A549 treated with CpdA at 1 μM for 4 hours (cell line): Measurements from ENCODE around the gene KIAA1614. TPM values are rescaled to one million over a fixed set of nuclear protein-coding genes. Genes with fewer than 3 reads are reported as not detected.

Experiments
- total RNA-seq: library from RNA; stranded (reverse); fragments of 200-300 nt; extraction: Qiagen RNA extraction; gene quantifications from 5 replicates; pipeline ENCODE4 v1.2.3, GENCODE V29; 2022; ENCODE audit warnings: low read depth

Gene KIAA1614
- total RNA-seq: 0.38 to 1.2 TPM (median 0.97 TPM) in 5 replicates

GRCh38 chr1:180912801-180913565 is at the start of gene KIAA1614:
Gene KIAA1614 (plus strand): TSS chr1:180912897. CDS start chr1:180913244, 347 bp downstream.

Other genes with a start within 250 kb of the KIAA1614 start
- 15.1 to 15.9 TPM (median 15.6 TPM) in 5 replicates for gene STX6, start 110.0 kb downstream of the KIAA1614 start, total RNA-seq
- 6.5 to 9.6 TPM (median 7.3 TPM) in 5 replicates for gene MR1, start 121.1 kb downstream of the KIAA1614 start, total RNA-seq
- 38.3 to 62.4 TPM (median 55.0 TPM) in 5 replicates for gene IER5, start 175.8 kb downstream of the KIAA1614 start, total RNA-seq